ENCODE data around the gene CAVIN1. TPM values are rescaled to one million over a fixed set of nuclear protein-coding genes. Genes with fewer than 3 reads are reported as not detected.
"Not testable (repeated sequence)": the region's sequence is repeated elsewhere in the genome, so short reads cannot be mapped to it uniquely, and the experiment has no call there.

CAVIN1 gene
- total RNA-seq, 1 donor from 2014 or later = 548 TPM

- H3K36me3 ChIP-seq = no peaks in the 10 kb centered on the region
- no peak for DNase-seq (ENCODE audit: low spot score in 2 of 2)
- TF ChIP-seq, protein P1, sequence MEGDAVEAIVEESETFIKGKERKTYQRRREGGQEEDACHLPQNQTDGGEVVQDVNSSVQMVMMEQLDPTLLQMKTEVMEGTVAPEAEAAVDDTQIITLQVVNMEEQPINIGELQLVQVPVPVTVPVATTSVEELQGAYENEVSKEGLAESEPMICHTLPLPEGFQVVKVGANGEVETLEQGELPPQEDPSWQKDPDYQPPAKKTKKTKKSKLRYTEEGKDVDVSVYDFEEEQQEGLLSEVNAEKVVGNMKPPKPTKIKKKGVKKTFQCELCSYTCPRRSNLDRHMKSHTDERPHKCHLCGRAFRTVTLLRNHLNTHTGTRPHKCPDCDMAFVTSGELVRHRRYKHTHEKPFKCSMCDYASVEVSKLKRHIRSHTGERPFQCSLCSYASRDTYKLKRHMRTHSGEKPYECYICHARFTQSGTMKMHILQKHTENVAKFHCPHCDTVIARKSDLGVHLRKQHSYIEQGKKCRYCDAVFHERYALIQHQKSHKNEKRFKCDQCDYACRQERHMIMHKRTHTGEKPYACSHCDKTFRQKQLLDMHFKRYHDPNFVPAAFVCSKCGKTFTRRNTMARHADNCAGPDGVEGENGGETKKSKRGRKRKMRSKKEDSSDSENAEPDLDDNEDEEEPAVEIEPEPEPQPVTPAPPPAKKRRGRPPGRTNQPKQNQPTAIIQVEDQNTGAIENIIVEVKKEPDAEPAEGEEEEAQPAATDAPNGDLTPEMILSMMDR (IDR thresholded peaks at IDR 0.05) = no peak
- no peaks in the 10 kb centered on the region for H3K9me3 ChIP-seq
- H3K4me1 ChIP-seq = peaks cover 4 to 12% of the 10 kb centered on the region in 2 donors
- intact Hi-C loops (cut with DNase I) = no loop called here
- peak overlapping the region in 1 of 2 donors; percentile 6 for H3K27ac ChIP-seq
- no peaks in the 10 kb centered on the region for H3K27me3 ChIP-seq
- H3K4me3 ChIP-seq = no peak overlapping the region
These were observed 30.4 kb upstream of the CAVIN1 start for GRCh38 chr17:42453439-42453838.

- H3K27me3 ChIP-seq; H3K9me3 ChIP-seq; H3K4me1 ChIP-seq; intact Hi-C loops (cut with DNase I); H3K36me3 ChIP-seq; DNase-seq (ENCODE audit: low spot score in 2 of 2); H3K4me3 ChIP-seq; H3K27ac ChIP-seq: not testable (repeated sequence)
These were observed 28.2 kb upstream of the CAVIN1 start for GRCh38 chr17:42451270-42451669.

DNA sequence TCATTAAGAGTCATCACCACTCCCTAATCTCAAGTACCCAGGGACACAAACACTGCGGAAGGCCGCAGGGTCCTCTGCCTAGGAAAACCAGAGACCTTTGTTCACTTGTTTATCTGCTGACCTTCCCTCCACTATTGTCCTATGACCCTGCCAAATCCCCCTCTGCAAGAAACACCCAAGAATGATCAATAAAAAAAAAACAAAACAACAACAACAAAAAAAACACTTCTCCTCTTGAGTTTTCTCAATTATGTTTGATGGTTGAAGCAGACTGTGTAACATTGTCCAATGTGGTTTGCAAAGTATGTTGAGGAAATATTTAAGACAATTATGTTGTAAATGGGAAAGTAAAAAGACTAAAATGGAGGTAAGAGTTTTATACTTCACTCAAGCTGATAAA lies 26.8 kb upstream of the CAVIN1 start:
- H3K9me3 ChIP-seq; H3K36me3 ChIP-seq; DNase-seq (ENCODE audit: low spot score in 2 of 2); H3K4me3 ChIP-seq; intact Hi-C loops (cut with DNase I); H3K4me1 ChIP-seq; H3K27me3 ChIP-seq; H3K27ac ChIP-seq: not testable (repeated sequence)

GRCh38 chr17:42449176-42449575 lies 26.1 kb upstream of the CAVIN1 start:
- H3K36me3 ChIP-seq; intact Hi-C loops (cut with DNase I): not testable (repeated sequence)

GRCh38 chr17:42442196-42442565 lies 19.1 kb upstream of the CAVIN1 start:
- TF ChIP-seq, protein P1 (IDR thresholded peaks at IDR 0.05) = no peak
- DNase-seq (ENCODE audit: low spot score in 2 of 2) = no peak
- Histone ChIP-seq H3K4me1 (no peaks in the 10 kb centered on the region), H3K9me3 (no peaks in the 10 kb centered on the region), H3K27me3 (no peaks in the 10 kb centered on the region), H3K4me3 (no peak overlapping the region), H3K27ac (no peak overlapping the region), H3K36me3 (no peaks in the 10 kb centered on the region)
- intact Hi-C loops (cut with DNase I) = no loop called here

More at GRCh38 chr17:42449176-42449575, 26.1 kb upstream of the CAVIN1 start:
- not testable (repeated sequence) for DNase-seq (ENCODE audit: low spot score in 2 of 2); H3K4me1 ChIP-seq; H3K27ac ChIP-seq; H3K9me3 ChIP-seq; H3K4me3 ChIP-seq; H3K27me3 ChIP-seq

DNA sequence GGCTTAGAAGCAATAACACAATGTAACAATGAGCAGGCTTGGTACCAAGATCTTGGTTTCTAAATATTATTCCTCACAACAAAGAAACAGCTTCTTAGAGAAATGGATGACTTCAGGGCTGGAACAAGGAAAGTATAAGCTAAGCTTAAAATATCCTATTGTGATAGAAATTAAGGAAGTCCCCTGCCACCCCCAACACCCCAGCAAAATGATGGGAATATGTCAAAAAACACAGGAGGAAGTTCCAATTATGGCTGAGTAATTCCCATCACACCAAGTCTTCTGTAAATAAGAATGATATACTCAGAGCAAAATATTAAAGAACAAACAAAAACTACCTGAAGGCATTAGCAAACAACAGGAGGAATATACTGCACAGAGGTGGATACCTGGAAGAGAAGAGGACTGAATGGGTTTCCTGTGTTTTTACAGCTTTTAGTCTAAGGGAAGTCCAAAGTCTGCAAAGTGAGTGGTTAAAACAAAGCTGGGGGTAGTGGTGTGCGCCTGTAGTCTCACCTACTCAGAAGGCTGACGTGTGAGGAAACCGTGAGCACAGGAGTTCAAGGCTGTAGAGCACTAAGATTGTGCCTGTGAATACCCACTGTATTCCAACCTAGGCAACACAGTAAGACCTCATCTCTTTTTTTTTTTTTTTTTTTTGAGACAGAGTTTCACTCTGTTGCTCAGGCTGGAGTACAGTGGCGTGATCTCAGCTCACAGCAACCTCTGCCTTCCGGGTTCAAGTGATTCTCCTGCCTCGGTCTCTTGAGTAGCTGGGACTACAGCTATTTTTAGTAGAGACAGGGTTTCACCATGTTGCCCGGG lies 18.5 kb upstream of the CAVIN1 start:
- intact Hi-C loops (cut with DNase I) = no loop called here
- Histone ChIP-seq H3K36me3 (no peaks in the 10 kb centered on the region), H3K4me3 (no peak overlapping the region), H3K27me3 (no peaks in the 10 kb centered on the region), H3K27ac (no peak overlapping the region), H3K9me3 (no peaks in the 10 kb centered on the region), H3K4me1 (no peaks in the 10 kb centered on the region)
- TF ChIP-seq, protein P1 (IDR thresholded peaks at IDR 0.05) = no peak
- DNase-seq (ENCODE audit: low spot score in 2 of 2) = no peak

- Histone ChIP-seq H3K4me3 (no peak overlapping the region), H3K27ac (no peak overlapping the region), H3K36me3 (no peaks in the 10 kb centered on the region), H3K4me1 (no peaks in the 10 kb centered on the region), H3K9me3 (no peaks in the 10 kb centered on the region), H3K27me3 (no peaks in the 10 kb centered on the region)
- TF ChIP-seq, protein P1 (IDR thresholded peaks at IDR 0.05) = peak in 2 of 3 experiments; percentile 13 to 41
- intact Hi-C loops (cut with DNase I) = no loop called here
- no peak for DNase-seq (ENCODE audit: low spot score in 2 of 2)
These were observed 15.8 kb upstream of the CAVIN1 start for GRCh38 chr17:42438600-42439567.
